H1 (cell line): ENCODE results near the gene GBE1. TPM values are rescaled to one million over a fixed set of nuclear protein-coding genes. Genes with fewer than 3 reads are reported as not detected.

Experiments used
- ATF2 ChIP-seq: IDR thresholded peaks from 2 replicates; pipeline ENCODE4 v1.6.1; 2012; ENCODE audit warnings: low read length, inconsistent platforms
- CBX5 ChIP-seq: fragments of 300-800, 300-1000 bp; sonication (generic); IDR thresholded peaks from 2 replicates; pipeline ENCODE4 v1.7.1; 2016; ENCODE audit warnings: antibody characterized with exemption, low read length, low read depth
- CHD7 ChIP-seq: fragments of 300-600 bp; sonication (generic); IDR thresholded peaks from 2 replicates; pipeline ENCODE4 v1.7.1; 2012; ENCODE audit warnings: low read length, moderate library complexity, mild to moderate bottlenecking, inconsistent platforms; ENCODE audit not compliant: insufficient replicate concordance
- KDM4A ChIP-seq: IDR thresholded peaks from one replicate; pipeline ENCODE4 v1.7.1; 2012; ENCODE audit warnings: low read depth, mild to moderate bottlenecking, moderate library complexity, low read length, inconsistent platforms; ENCODE audit not compliant: severe bottlenecking
- KDM5A ChIP-seq: fragments of 200-600 bp; IDR thresholded peaks from 2 replicates; pipeline ENCODE4 v1.7.1; 2012; ENCODE audit warnings: mild to moderate bottlenecking, low read length, inconsistent platforms, mixed read lengths
- RAD21 ChIP-seq, 2 experiments: IDR thresholded peaks in 1 of 2; conservative IDR thresholded peaks in 1 of 2; 2 replicates each; pipeline ENCODE4 v1.6.1; 2011; ENCODE audit warnings: low read depth in 2 of 2, low read length in 2 of 2, improper control_type of control experiment in 1 of 2, inconsistent platforms in 1 of 2, mild to moderate bottlenecking in 1 of 2, moderate library complexity in 1 of 2
- SRF ChIP-seq: IDR thresholded peaks from 2 replicates; pipeline ENCODE4 v1.6.1; 2011; ENCODE audit warnings: mild to moderate bottlenecking, low read depth, low read length, moderate library complexity
- TAF1 ChIP-seq: IDR thresholded peaks from 2 replicates; pipeline ENCODE4 v1.6.1; 2011; ENCODE audit warnings: mild to moderate bottlenecking, low read depth, low read length
- polyA plus RNA-seq, 7 experiments: library from polyadenylated mRNA; depleted of rRNA in 3 of 7; stranded (reverse) in 5 of 7; unstranded in 2 of 7; fragments of >200 nt in 5 of 7; fragments of 200-250 nt in 2 of 7; gene quantifications; 1 replicate in 5 of 7; 2 replicates in 1 of 7; 4 replicates in 1 of 7; pipeline versions ENCODE4 v1.2.1 to v1.2.3, GENCODE V29; 2011 to 2013; ENCODE audit warnings: missing spikeins in 2 of 7, mixed read lengths in 2 of 7
- total RNA-seq: library from RNA; stranded (reverse); fragmentation: NEBNext Ultra II Directional; extraction: Animal tissue kit (Norgen Biotek cat#: 25700); gene quantifications from 2 replicates; pipeline ENCODE4 v1.2.1, GENCODE V29; 2021

Gene GBE1
- total and polyA plus RNA-seq, 2 of the 8 experiments (the other 6 are each of a cell fraction or from before 2014, with no cell fraction given) = 3.3 to 7.3 TPM

GRCh38 chr3:81764002-81764401, 2.6 kb upstream of the GBE1 start (continued):
- no peak for TF ChIP-seq CHD7
- no peak for TF ChIP-seq TAF1
- TF ChIP-seq SRF = no peak
- TF ChIP-seq ATF2 = no peak
- no peak for TF ChIP-seq KDM5A
- no peak for TF ChIP-seq RAD21 (IDR thresholded peaks at IDR 0.05 in 1 of 2, conservative IDR thresholded peaks at IDR 0.05 in 1 of 2; ENCODE audit: low read depth in 2 of 2, low read length in 2 of 2)
- no peak for TF ChIP-seq KDM4A
- no peak for TF ChIP-seq CBX5
